Measurements from ENCODE around the gene REELD1. TPM values are rescaled to one million over a fixed set of nuclear protein-coding genes. Genes with fewer than 3 reads are reported as not detected.

REELD1 gene
- total and polyA plus RNA-seq, 4 donors = 0.07 to 0.08 TPM; not detected in 2

DNA sequence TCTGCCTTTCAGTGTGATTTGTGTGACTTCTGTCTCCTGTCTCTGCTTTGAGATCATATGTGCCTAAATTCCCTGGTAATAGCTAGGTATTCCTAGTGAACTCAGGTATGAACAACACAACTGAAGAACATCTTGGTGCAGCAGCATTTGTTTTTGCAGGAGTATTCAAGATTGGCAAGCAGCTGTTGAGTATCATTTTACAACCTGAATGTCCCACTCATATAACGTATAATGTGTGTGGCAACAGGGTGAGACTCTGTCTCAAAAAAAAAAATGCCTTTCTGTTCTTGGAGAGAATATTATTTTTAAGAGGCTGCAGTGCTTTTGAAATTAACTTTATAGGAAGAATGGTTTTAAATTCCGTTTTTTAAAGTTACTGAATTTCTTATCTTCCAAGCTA is 31.1 kb upstream of the REELD1 start:
- no peak overlapping the region for H3K4me3 ChIP-seq (ENCODE audit: low read depth in 1 of 3, low read length in 3 of 3)
- 91% methylated on average over 2 of the region's 2 CpGs for WGBS

DNA sequence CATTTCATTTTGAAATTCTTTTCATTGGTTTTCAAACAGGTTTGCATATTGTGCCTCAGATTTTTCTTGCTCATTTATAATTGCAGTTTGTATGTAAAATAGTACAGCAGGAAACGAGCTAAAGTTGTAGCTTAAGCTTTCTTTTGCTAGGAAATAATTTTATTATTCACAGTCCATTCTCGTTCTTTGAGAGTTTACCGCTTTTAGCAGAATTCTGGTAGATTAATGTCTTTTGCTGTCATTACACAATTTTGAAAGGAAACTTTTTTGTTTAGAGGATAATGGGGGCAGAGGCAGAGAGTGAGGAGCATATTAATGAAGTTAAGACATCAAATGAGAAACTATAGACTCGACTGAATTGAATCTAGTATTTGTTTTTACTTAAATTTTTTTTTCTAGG is 28.3 kb upstream of the REELD1 start:
- no peaks in the 10 kb centered on the region for H3K4me1 ChIP-seq (ENCODE audit: control insufficient read depth in 4 of 4, insufficient read depth in 4 of 4, low read length in 3 of 4)
- WGBS = 95% methylated on average over 4 of the region's 4 CpGs
- DNase-seq (ENCODE audit: low spot score) = no peak
- no peak overlapping the region for H3K27ac ChIP-seq (ENCODE audit: low read depth in 1 of 2, low read length in 2 of 2)
- H3K27me3 ChIP-seq (ENCODE audit: control insufficient read depth in 4 of 4, insufficient read depth in 4 of 4, low read length in 3 of 4) = no peaks in the 10 kb centered on the region
- peaks cover 0 to 33% (median 32%) of the 10 kb centered on the region in 4 donors for H3K36me3 ChIP-seq (ENCODE audit: control insufficient read depth in 4 of 4, insufficient read depth in 3 of 4, low read depth in 1 of 4, low read length in 3 of 4)
- H3K9me3 ChIP-seq (ENCODE audit: control insufficient read depth in 4 of 4, low read length in 3 of 4) = no peaks in the 10 kb centered on the region
- no peak for TF ChIP-seq HNF4G (IDR thresholded peaks at IDR 0.05)
- no peak overlapping the region for H3K9ac ChIP-seq (ENCODE audit: low read depth in 1 of 2, low read length in 2 of 2)
- no peak overlapping the region for H3K4me3 ChIP-seq (ENCODE audit: low read depth in 1 of 3, low read length in 3 of 3)

More for the DNA sequence above, 31.1 kb upstream of the REELD1 start:
- H3K9ac ChIP-seq (ENCODE audit: low read depth in 1 of 2, low read length in 2 of 2) = no peak overlapping the region
- peaks cover 0 to 17% (median 13%) of the 10 kb centered on the region in 4 donors for H3K36me3 ChIP-seq (ENCODE audit: control insufficient read depth in 4 of 4, insufficient read depth in 3 of 4, low read depth in 1 of 4, low read length in 3 of 4)
- no peaks in the 10 kb centered on the region for H3K9me3 ChIP-seq (ENCODE audit: control insufficient read depth in 4 of 4, low read length in 3 of 4)
- H3K4me1 ChIP-seq (ENCODE audit: control insufficient read depth in 4 of 4, insufficient read depth in 4 of 4, low read length in 3 of 4) = peaks cover 0 to 6% (median under 1%) of the 10 kb centered on the region in 4 donors
- no peaks in the 10 kb centered on the region for H3K27me3 ChIP-seq (ENCODE audit: control insufficient read depth in 4 of 4, insufficient read depth in 4 of 4, low read length in 3 of 4)
- TF ChIP-seq, protein P1, sequence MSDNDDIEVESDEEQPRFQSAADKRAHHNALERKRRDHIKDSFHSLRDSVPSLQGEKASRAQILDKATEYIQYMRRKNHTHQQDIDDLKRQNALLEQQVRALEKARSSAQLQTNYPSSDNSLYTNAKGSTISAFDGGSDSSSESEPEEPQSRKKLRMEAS (IDR thresholded peaks at IDR 0.05) = no peak
- TF ChIP-seq FOXA1 (IDR thresholded peaks at IDR 0.05) (no peak), RXRA (IDR thresholded peaks at IDR 0.05) (no peak), TAF1 (conservative IDR thresholded peaks at IDR 0.05) (no peak), FOXA2 (IDR thresholded peaks at IDR 0.05) (no peak), HNF4A (conservative IDR thresholded peaks at IDR 0.05) (no peak), SP1 (IDR thresholded peaks at IDR 0.05) (no peak), HNF4G (IDR thresholded peaks at IDR 0.05) (no peak), NR2F2 (IDR thresholded peaks at IDR 0.05) (no peak), GABPA (IDR thresholded peaks at IDR 0.05 in 1 of 2, conservative IDR thresholded peaks at IDR 0.05 in 1 of 2) (no peak), YY1 (IDR thresholded peaks at IDR 0.05) (no peak), EGR1 (IDR thresholded peaks at IDR 0.05; ENCODE audit: low read depth in 2 of 2) (no peak), JUND (IDR thresholded peaks at IDR 0.05) (no peak), RAD21 (IDR thresholded peaks at IDR 0.05) (no peak)
- TF ChIP-seq, protein P2, sequence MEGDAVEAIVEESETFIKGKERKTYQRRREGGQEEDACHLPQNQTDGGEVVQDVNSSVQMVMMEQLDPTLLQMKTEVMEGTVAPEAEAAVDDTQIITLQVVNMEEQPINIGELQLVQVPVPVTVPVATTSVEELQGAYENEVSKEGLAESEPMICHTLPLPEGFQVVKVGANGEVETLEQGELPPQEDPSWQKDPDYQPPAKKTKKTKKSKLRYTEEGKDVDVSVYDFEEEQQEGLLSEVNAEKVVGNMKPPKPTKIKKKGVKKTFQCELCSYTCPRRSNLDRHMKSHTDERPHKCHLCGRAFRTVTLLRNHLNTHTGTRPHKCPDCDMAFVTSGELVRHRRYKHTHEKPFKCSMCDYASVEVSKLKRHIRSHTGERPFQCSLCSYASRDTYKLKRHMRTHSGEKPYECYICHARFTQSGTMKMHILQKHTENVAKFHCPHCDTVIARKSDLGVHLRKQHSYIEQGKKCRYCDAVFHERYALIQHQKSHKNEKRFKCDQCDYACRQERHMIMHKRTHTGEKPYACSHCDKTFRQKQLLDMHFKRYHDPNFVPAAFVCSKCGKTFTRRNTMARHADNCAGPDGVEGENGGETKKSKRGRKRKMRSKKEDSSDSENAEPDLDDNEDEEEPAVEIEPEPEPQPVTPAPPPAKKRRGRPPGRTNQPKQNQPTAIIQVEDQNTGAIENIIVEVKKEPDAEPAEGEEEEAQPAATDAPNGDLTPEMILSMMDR (IDR thresholded peaks at IDR 0.05; ENCODE audit: low read depth, low read length, missing input control) = no peak
- TF ChIP-seq, protein P3, sequence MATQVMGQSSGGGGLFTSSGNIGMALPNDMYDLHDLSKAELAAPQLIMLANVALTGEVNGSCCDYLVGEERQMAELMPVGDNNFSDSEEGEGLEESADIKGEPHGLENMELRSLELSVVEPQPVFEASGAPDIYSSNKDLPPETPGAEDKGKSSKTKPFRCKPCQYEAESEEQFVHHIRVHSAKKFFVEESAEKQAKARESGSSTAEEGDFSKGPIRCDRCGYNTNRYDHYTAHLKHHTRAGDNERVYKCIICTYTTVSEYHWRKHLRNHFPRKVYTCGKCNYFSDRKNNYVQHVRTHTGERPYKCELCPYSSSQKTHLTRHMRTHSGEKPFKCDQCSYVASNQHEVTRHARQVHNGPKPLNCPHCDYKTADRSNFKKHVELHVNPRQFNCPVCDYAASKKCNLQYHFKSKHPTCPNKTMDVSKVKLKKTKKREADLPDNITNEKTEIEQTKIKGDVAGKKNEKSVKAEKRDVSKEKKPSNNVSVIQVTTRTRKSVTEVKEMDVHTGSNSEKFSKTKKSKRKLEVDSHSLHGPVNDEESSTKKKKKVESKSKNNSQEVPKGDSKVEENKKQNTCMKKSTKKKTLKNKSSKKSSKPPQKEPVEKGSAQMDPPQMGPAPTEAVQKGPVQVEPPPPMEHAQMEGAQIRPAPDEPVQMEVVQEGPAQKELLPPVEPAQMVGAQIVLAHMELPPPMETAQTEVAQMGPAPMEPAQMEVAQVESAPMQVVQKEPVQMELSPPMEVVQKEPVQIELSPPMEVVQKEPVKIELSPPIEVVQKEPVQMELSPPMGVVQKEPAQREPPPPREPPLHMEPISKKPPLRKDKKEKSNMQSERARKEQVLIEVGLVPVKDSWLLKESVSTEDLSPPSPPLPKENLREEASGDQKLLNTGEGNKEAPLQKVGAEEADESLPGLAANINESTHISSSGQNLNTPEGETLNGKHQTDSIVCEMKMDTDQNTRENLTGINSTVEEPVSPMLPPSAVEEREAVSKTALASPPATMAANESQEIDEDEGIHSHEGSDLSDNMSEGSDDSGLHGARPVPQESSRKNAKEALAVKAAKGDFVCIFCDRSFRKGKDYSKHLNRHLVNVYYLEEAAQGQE (IDR thresholded peaks at IDR 0.05) = no peak
- TF ChIP-seq, protein P4, sequence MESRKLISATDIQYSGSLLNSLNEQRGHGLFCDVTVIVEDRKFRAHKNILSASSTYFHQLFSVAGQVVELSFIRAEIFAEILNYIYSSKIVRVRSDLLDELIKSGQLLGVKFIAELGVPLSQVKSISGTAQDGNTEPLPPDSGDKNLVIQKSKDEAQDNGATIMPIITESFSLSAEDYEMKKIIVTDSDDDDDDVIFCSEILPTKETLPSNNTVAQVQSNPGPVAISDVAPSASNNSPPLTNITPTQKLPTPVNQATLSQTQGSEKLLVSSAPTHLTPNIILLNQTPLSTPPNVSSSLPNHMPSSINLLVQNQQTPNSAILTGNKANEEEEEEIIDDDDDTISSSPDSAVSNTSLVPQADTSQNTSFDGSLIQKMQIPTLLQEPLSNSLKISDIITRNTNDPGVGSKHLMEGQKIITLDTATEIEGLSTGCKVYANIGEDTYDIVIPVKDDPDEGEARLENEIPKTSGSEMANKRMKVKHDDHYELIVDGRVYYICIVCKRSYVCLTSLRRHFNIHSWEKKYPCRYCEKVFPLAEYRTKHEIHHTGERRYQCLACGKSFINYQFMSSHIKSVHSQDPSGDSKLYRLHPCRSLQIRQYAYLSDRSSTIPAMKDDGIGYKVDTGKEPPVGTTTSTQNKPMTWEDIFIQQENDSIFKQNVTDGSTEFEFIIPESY (IDR thresholded peaks at IDR 0.05) = no peak
- no peak for DNase-seq (ENCODE audit: low spot score)
- H3K27ac ChIP-seq (ENCODE audit: low read depth in 1 of 2, low read length in 2 of 2) = no peak overlapping the region

Measured in liver (tissue), 9 donors.